ENCODE results near the gene GTSE1. TPM values are rescaled to one million over a fixed set of nuclear protein-coding genes. Genes with fewer than 3 reads are reported as not detected.
A peak's percentile ranks its signal among the peaks of the same experiment; 100 is the strongest.

GTSE1 gene
- total and polyA plus RNA-seq, 2 of the 13 experiments (the other 11 are each of a cell fraction or from before 2014, with no cell fraction given): 10.7 to 13.5 TPM

- TF ChIP-seq, protein P1, sequence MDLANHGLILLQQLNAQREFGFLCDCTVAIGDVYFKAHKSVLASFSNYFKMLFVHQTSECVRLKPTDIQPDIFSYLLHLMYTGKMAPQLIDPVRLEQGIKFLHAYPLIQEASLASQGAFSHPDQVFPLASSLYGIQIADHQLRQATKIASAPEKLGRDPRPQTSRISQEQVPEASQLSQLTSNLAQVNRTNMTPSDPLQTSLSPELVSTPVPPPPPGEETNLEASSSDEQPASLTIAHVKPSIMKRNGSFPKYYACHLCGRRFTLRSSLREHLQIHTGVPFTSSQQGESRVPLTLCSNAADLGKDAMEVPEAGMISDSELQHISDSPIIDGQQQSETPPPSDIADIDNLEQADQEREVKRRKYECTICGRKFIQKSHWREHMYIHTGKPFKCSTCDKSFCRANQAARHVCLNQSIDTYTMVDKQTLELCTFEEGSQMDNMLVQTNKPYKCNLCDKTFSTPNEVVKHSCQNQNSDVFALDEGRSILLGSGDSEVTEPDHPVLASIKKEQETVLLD (CRISPR knock-in tag; IDR thresholded peaks at IDR 0.05; ENCODE audit: low read depth): no peak; the same call in 1 of the 2 replicates
- TF ChIP-seq PREB (CRISPR knock-in tag; IDR thresholded peaks at IDR 0.05): no peak; the same call in 1 of the 2 replicates
- no peak for TF ChIP-seq ATM (IDR thresholded peaks at IDR 0.05; ENCODE audit: borderline replicate concordance)
- TF ChIP-seq ZNF761 (CRISPR knock-in tag; conservative IDR thresholded peaks at IDR 0.05): peak; percentile 83; the same call in 1 of the 2 replicates
- no peak for TF ChIP-seq MYNN (CRISPR knock-in tag; IDR thresholded peaks at IDR 0.05; ENCODE audit: low read depth)
- peak; percentile 79 for TF ChIP-seq PHF20 (CRISPR knock-in tag; IDR thresholded peaks at IDR 0.05)
- TF ChIP-seq, protein P2, sequence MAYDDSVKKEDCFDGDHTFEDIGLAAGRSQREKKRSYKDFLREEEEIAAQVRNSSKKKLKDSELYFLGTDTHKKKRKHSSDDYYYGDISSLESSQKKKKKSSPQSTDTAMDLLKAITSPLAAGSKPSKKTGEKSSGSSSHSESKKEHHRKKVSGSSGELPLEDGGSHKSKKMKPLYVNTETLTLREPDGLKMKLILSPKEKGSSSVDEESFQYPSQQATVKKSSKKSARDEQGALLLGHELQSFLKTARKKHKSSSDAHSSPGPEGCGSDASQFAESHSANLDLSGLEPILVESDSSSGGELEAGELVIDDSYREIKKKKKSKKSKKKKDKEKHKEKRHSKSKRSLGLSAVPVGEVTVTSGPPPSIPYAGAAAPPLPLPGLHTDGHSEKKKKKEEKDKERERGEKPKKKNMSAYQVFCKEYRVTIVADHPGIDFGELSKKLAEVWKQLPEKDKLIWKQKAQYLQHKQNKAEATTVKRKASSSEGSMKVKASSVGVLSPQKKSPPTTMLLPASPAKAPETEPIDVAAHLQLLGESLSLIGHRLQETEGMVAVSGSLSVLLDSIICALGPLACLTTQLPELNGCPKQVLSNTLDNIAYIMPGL (CRISPR knock-in tag; IDR thresholded peaks at IDR 0.05; ENCODE audit: borderline replicate concordance in 1 of 2, low read depth in 1 of 2): peak; percentile 59 to 89; a peak in 2 of 4 replicates
- TF ChIP-seq, protein P3, sequence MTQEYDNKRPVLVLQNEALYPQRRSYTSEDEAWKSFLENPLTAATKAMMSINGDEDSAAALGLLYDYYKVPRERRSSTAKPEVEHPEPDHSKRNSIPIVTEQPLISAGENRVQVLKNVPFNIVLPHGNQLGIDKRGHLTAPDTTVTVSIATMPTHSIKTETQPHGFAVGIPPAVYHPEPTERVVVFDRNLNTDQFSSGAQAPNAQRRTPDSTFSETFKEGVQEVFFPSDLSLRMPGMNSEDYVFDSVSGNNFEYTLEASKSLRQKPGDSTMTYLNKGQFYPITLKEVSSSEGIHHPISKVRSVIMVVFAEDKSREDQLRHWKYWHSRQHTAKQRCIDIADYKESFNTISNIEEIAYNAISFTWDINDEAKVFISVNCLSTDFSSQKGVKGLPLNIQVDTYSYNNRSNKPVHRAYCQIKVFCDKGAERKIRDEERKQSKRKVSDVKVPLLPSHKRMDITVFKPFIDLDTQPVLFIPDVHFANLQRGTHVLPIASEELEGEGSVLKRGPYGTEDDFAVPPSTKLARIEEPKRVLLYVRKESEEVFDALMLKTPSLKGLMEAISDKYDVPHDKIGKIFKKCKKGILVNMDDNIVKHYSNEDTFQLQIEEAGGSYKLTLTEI (CRISPR knock-in tag; conservative IDR thresholded peaks at IDR 0.05): no peak
- TF ChIP-seq ZFP1 (CRISPR knock-in tag; IDR thresholded peaks at IDR 0.05): no peak; the same call in 1 of the 2 replicates
- TF ChIP-seq TCF12 (IDR thresholded peaks at IDR 0.05): no peak
- no peak for TF ChIP-seq TCF12 (CRISPR knock-in tag; IDR thresholded peaks at IDR 0.05)
- TF ChIP-seq SMC3 (IDR thresholded peaks at IDR 0.05; ENCODE audit: low read length): no peak
- peak; percentile 90; the same call in 1 of the 2 replicates for TF ChIP-seq ZNF235 (CRISPR knock-in tag; IDR thresholded peaks at IDR 0.05; ENCODE audit: borderline replicate concordance)
- TF ChIP-seq MEIS1 (CRISPR knock-in tag; IDR thresholded peaks at IDR 0.05; ENCODE audit: borderline replicate concordance): no peak
- TF ChIP-seq DR1 (CRISPR knock-in tag; IDR thresholded peaks at IDR 0.05): peak; percentile 57
- TF ChIP-seq NR2F2 (IDR thresholded peaks at IDR 0.05; ENCODE audit: borderline replicate concordance, low read depth): no peak; the same call in 1 of the 2 replicates
- peak; percentile 88 for TF ChIP-seq ZNF446 (CRISPR knock-in tag; IDR thresholded peaks at IDR 0.05)
- peak; percentile 86; the same call in 1 of the 3 replicates for TF ChIP-seq MXI1 (IDR thresholded peaks at IDR 0.05; ENCODE audit: borderline replicate concordance, low read depth, low read length)
- TF ChIP-seq, protein P4, sequence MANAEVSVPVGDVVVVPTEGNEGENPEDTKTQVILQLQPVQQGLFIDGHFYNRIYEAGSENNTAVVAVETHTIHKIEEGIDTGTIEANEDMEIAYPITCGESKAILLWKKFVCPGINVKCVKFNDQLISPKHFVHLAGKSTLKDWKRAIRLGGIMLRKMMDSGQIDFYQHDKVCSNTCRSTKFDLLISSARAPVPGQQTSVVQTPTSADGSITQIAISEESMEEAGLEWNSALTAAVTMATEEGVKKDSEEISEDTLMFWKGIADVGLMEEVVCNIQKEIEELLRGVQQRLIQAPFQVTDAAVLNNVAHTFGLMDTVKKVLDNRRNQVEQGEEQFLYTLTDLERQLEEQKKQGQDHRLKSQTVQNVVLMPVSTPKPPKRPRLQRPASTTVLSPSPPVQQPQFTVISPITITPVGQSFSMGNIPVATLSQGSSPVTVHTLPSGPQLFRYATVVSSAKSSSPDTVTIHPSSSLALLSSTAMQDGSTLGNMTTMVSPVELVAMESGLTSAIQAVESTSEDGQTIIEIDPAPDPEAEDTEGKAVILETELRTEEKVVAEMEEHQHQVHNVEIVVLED (CRISPR knock-in tag; IDR thresholded peaks at IDR 0.05; ENCODE audit: borderline replicate concordance): peak; percentile 83
These were observed 46.5 kb upstream of the GTSE1 start, which contains the start of gene CDPF1 (continued) for GRCh38 chr22:46250035-46250782.

Measured in HepG2 (cell line).